ENCODE measurements around the gene DBNDD2. TPM values are rescaled to one million over a fixed set of nuclear protein-coding genes. Genes with fewer than 3 reads are reported as not detected.

The DBNDD2 gene, protein sequence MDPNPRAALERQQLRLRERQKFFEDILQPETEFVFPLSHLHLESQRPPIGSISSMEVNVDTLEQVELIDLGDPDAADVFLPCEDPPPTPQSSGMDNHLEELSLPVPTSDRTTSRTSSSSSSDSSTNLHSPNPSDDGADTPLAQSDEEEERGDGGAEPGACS
- total RNA-seq: 10 to 100 TPM; 14.1 to 39.3 (median 32.2) TPM

DNA sequence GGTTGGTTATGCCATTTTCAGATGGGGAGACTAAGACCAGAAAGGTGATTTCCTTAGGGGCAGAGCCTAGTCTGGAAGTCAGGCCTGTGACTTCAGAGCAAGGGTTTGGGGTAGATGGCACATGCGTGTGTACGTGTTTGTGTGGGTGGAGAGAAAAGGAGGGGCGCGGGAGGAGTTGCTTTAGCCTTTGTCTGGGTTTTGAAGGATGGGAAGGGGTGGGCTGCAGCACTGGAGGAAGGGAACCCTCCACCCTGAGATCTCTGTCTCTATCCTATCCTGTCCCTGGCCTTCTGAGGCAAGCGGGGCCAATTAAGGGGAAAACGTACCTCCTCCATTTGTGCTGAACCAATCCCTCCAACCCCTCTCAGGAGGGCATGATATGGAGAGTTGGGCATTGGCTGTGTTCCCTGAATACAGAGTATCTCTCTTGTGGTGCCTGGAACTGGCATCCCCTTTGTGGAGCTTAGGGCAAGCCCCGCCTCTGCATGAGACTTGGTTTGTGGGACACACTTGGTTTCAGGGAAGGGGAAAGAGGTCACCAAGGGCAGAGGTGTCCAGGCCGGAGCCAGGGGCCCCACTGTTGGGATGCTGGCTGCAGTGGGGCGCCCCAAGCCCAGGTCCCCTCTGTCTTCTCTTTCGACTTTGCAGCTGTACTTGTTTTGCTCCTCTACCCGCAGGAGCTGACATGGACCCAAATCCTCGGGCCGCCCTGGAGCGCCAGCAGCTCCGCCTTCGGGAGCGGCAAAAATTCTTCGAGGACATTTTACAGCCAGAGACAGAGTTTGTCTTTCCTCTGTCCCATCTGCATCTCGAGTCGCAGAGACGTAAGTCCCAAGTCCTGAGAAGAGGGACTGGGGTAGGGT, at the start of gene DBNDD2:
DBNDD2 (plus strand) TSS at position 507 of the 863 bp plus-strand sequence; CDS start at position 686, 179 bp downstream.
- Histone ChIP-seq H3K4me1 (peaks cover 7 to 33% (median 11%) of the 10 kb centered on the region in 3 donors), H3K9me3 (no peaks in the 10 kb centered on the region), H3K36me3 (peaks cover 0 to 45% (median 5%) of the 10 kb centered on the region in 3 donors), H3K4me3 (peak within 1 kb of the TSS; percentile 78 to 88 (median 84)), H3K27me3 (no peaks in the 10 kb centered on the region), H3K27ac (peak within 1 kb of the TSS; percentile 86 to 95 (median 93))
- WGBS, 2 donors: 66 to 80% methylated on average over 16 of the region's 21 CpGs
- intact Hi-C loops (cut with DNase I): no loop called here
- TF ChIP-seq, protein P1, sequence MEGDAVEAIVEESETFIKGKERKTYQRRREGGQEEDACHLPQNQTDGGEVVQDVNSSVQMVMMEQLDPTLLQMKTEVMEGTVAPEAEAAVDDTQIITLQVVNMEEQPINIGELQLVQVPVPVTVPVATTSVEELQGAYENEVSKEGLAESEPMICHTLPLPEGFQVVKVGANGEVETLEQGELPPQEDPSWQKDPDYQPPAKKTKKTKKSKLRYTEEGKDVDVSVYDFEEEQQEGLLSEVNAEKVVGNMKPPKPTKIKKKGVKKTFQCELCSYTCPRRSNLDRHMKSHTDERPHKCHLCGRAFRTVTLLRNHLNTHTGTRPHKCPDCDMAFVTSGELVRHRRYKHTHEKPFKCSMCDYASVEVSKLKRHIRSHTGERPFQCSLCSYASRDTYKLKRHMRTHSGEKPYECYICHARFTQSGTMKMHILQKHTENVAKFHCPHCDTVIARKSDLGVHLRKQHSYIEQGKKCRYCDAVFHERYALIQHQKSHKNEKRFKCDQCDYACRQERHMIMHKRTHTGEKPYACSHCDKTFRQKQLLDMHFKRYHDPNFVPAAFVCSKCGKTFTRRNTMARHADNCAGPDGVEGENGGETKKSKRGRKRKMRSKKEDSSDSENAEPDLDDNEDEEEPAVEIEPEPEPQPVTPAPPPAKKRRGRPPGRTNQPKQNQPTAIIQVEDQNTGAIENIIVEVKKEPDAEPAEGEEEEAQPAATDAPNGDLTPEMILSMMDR (IDR thresholded peaks at IDR 0.05): no peak
- TF ChIP-seq POLR2A (IDR thresholded peaks at IDR 0.05): no peak
- no peak for DNase-seq

GRCh38 chr20:45359069-45359405, 49.1 kb upstream of the DBNDD2 start:
- Histone ChIP-seq H3K4me1 (peaks cover 35 to 73% (median 52%) of the 10 kb centered on the region in 3 donors), H3K27me3 (no peaks in the 10 kb centered on the region), H3K36me3 (no peaks in the 10 kb centered on the region), H3K27ac (peak overlapping the region; percentile 59 to 95 (median 86)), H3K4me3 (no peak overlapping the region), H3K9me3 (no peaks in the 10 kb centered on the region)
- intact Hi-C loops (cut with DNase I): no loop called here
- 48 to 74% methylated on average over 7 of the region's 7 CpGs for WGBS, 2 donors
- TF ChIP-seq, protein P1 (IDR thresholded peaks at IDR 0.05): no peak
- no peak for TF ChIP-seq POLR2A (IDR thresholded peaks at IDR 0.05)
- no peak for DNase-seq

DNA sequence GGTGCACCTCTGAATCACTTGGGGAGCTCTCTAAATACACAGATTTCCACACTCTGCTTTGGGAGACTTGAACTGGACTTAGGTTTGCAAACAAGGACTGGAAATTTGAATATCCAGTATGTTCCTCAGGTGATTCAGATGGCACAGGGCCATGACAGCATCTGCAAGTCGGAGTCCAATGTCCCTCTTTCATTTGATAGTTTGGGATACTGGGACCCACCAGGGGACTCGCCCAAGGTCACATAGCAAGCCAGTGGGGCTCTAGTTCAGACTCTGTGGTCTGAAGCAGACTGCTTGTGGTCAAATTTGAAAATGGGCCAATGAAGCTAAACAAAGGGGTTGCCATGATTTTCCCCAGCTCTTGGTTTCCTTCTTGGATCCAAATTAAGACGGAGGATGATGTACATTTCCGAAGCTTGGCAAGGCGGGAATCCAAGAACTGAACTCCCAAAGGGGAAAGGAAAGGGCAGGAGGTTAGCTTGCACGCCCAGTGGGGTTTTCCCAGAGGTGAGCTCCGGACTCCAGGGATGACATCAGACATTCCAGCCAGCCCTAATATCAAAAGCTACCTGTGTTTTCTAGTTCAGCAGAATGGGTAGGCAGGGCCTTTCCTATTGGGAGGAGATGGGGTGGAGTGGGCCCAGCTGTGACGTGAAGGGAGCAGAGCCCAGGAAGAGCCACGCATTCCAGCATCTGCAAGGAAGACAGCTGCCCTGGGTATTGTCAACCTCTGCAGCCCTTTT, 48.5 kb upstream of the DBNDD2 start:
- H3K4me3 ChIP-seq: no peak overlapping the region
- WGBS, 2 donors: 39% methylated on average over 8 to 9 of the region's 9 CpGs
- no peak for TF ChIP-seq POLR2A (IDR thresholded peaks at IDR 0.05)
- TF ChIP-seq, protein P1 (IDR thresholded peaks at IDR 0.05): no peak
- DNase-seq: no peak
- H3K27me3 ChIP-seq: no peaks in the 10 kb centered on the region
- H3K27ac ChIP-seq: peak overlapping the region; percentile 59 to 95 (median 86)
- H3K9me3 ChIP-seq: no peaks in the 10 kb centered on the region
- intact Hi-C loops (cut with DNase I): no loop called here
- peaks cover 36 to 78% (median 55%) of the 10 kb centered on the region in 3 donors for H3K4me1 ChIP-seq
- H3K36me3 ChIP-seq: no peaks in the 10 kb centered on the region

GRCh38 chr20:45361793-45362192, 46.3 kb upstream of the DBNDD2 start:
- no peaks in the 10 kb centered on the region for H3K9me3 ChIP-seq
- no peaks in the 10 kb centered on the region for H3K27me3 ChIP-seq
- WGBS, 2 donors: 63 to 64% methylated on average over 6 of the region's 6 CpGs
- peaks cover 36 to 73% (median 50%) of the 10 kb centered on the region in 3 donors for H3K4me1 ChIP-seq
- intact Hi-C loops (cut with DNase I): no loop called here
- TF ChIP-seq, protein P1 (IDR thresholded peaks at IDR 0.05): no peak
- TF ChIP-seq POLR2A (IDR thresholded peaks at IDR 0.05): no peak
- DNase-seq: no peak
- H3K4me3 ChIP-seq: no peak overlapping the region
- peaks cover 0 to 20% (median 10%) of the 10 kb centered on the region in 3 donors for H3K36me3 ChIP-seq
- H3K27ac ChIP-seq: peak overlapping the region in 2 of 4 donors; percentile 94 to 95
